IMR-90 (cell line): ENCODE measurements around the gene MTPN. TPM values are rescaled to one million over a fixed set of nuclear protein-coding genes. Genes with fewer than 3 reads are reported as not detected.

Source experiments
- ATAC-seq: fragments of 200-7000 bp; cut with Tn5 transposase; 2 replicates; pipeline ENCODE4 v1.9.1; 2020; ENCODE audit warnings: low read depth, mild to moderate bottlenecking, moderate library complexity
- BruUV-seq: library from RNA; stranded (reverse); fragments of 400-500 nt; replicated peaks from 2 replicates; lab custom pipeline; 2021; lab: Mats Ljungman, UMichigan
- CTCF ChIA-PET: fragments of 300-600 bp; formaldehyde crosslinking; extraction: SDS; loops from one replicate; lab custom pipeline; 2021; ENCODE audit warnings: antibody characterized with exemption; lab: Yijun Ruan, JAX
- POLR2A ChIA-PET: fragments of 300-600 bp; sonication (Branson Sonifier 250); formaldehyde crosslinking; loops from one replicate; lab custom pipeline; 2022; ENCODE audit warnings: antibody characterized with exemption; ENCODE audit not compliant: unreplicated experiment; lab: Charles Lee
- DNase-seq: peaks from one replicate; pipeline ENCODE4 v3.0.0; 2013
- H2AFZ ChIP-seq: replicated peaks from 2 replicates; pipeline ENCODE3; 2013; ENCODE audit warnings: low read length, mild to moderate bottlenecking; ENCODE audit not compliant: poor library complexity
- H2AK5ac ChIP-seq: 2 replicates; pipeline ENCODE4 v1.6.1; 2013; ENCODE audit warnings: low read depth, low read length, inconsistent platforms
- H2AK9ac ChIP-seq: replicated peaks from 2 replicates; pipeline ENCODE3; 2013; ENCODE audit warnings: mild to moderate bottlenecking, low read depth, low read length, moderate library complexity; ENCODE audit not compliant: poor library complexity
- H2BK120ac ChIP-seq: 2 replicates; pipeline ENCODE4 v1.6.1; 2013; ENCODE audit warnings: low read depth, low read length, inconsistent platforms
- H2BK15ac ChIP-seq: 3 replicates; pipeline ENCODE4 v1.6.1; 2013; ENCODE audit warnings: low read depth, low read length, inconsistent platforms
- H2BK20ac ChIP-seq: 2 replicates; pipeline ENCODE4 v1.6.1; 2013; ENCODE audit warnings: low read depth, mild to moderate bottlenecking, inconsistent platforms, low read length, moderate library complexity
- H2BK5ac ChIP-seq: 2 replicates; pipeline ENCODE4 v1.6.1; 2013; ENCODE audit warnings: mild to moderate bottlenecking, low read depth, low read length, inconsistent platforms; ENCODE audit not compliant: poor library complexity, severe bottlenecking
- H3K14ac ChIP-seq: replicated peaks from 2 replicates; pipeline ENCODE4 v1.6.1; 2013; ENCODE audit warnings: low read depth, low read length, inconsistent platforms
- H3K18ac ChIP-seq: 2 replicates; pipeline ENCODE4 v1.6.1; 2013; ENCODE audit warnings: low read depth, low read length, control low read depth
- H3K23ac ChIP-seq: 2 replicates; pipeline ENCODE4 v1.6.1; 2013; ENCODE audit warnings: low read depth, low read length, inconsistent platforms
- H3K27ac ChIP-seq: 2 replicates; pipeline ENCODE4 v1.5.1; 2013; ENCODE audit warnings: mild to moderate bottlenecking, control low read depth, low read length; ENCODE audit not compliant: insufficient read depth
- H3K27me3 ChIP-seq: 2 replicates; pipeline ENCODE4 v1.6.1; 2013; ENCODE audit warnings: low read length; ENCODE audit not compliant: control insufficient read depth, insufficient read depth
- H3K36me3 ChIP-seq: 2 replicates; pipeline ENCODE4 v1.6.1; 2013; ENCODE audit warnings: low read length, mixed read lengths; ENCODE audit not compliant: control insufficient read depth, insufficient read depth
- H3K4ac ChIP-seq: 2 replicates; pipeline ENCODE4 v1.6.1; 2013; ENCODE audit warnings: low read depth, low read length, inconsistent platforms
- H3K4me1 ChIP-seq: 2 replicates; pipeline ENCODE4 v1.6.1; 2013; ENCODE audit warnings: low read length, mixed read lengths; ENCODE audit not compliant: control insufficient read depth, insufficient read depth
- H3K4me2 ChIP-seq: 2 replicates; pipeline ENCODE4 v1.6.1; 2013; ENCODE audit warnings: low read depth, mild to moderate bottlenecking, control low read depth, low read length, moderate library complexity
- H3K4me3 ChIP-seq: 2 replicates; pipeline ENCODE4 v1.5.1; 2013; ENCODE audit warnings: low read depth, mild to moderate bottlenecking, control low read depth, low read length, moderate library complexity; ENCODE audit not compliant: insufficient read depth
- H3K56ac ChIP-seq: 2 replicates; pipeline ENCODE4 v1.6.1; 2013; ENCODE audit warnings: low read length, inconsistent platforms; ENCODE audit not compliant: insufficient read depth; ENCODE audit errors: extremely low read depth
- H3K79me1 ChIP-seq, 2 experiments: 2 replicates each; pipeline ENCODE4 v1.6.1; 2013; ENCODE audit warnings: low read length in 2 of 2, inconsistent platforms in 1 of 2, low read depth in 1 of 2
- H3K9ac ChIP-seq: 2 replicates; pipeline ENCODE4 v1.6.1; 2013; ENCODE audit warnings: low read depth, low read length, control low read depth
- H3K9me1 ChIP-seq: 2 replicates; pipeline ENCODE4 v1.6.1; 2013; ENCODE audit warnings: low read length, inconsistent platforms; ENCODE audit not compliant: insufficient read depth
- H3K9me3 ChIP-seq: 2 replicates; pipeline ENCODE4 v1.6.1; 2013; ENCODE audit warnings: low read length; ENCODE audit not compliant: control insufficient read depth, insufficient read depth
- H4K20me1 ChIP-seq: 2 replicates; pipeline ENCODE4 v1.6.1; 2013; ENCODE audit warnings: low read length, inconsistent platforms; ENCODE audit not compliant: insufficient read depth
- H4K5ac ChIP-seq: 2 replicates; pipeline ENCODE4 v1.6.1; 2013; ENCODE audit warnings: mild to moderate bottlenecking, low read depth, low read length, control low read depth
- H4K8ac ChIP-seq, 2 experiments: 2 replicates each; pipeline ENCODE4 v1.6.1; 2013; ENCODE audit warnings: low read depth in 2 of 2, low read length in 2 of 2, control low read depth in 1 of 2, inconsistent platforms in 1 of 2
- H4K91ac ChIP-seq: 2 replicates; pipeline ENCODE4 v1.6.1; 2013; ENCODE audit warnings: low read depth, low read length, inconsistent platforms; ENCODE audit not compliant: insufficient read depth
- BHLHE40 ChIP-seq: fragments of 150-350 bp; IDR thresholded peaks from 2 replicates; pipeline ENCODE4 v1.6.1; 2016; ENCODE audit warnings: mild to moderate bottlenecking, low read depth, low read length
- CEBPB ChIP-seq: IDR thresholded peaks from 2 replicates; pipeline ENCODE4 v1.6.1; 2012; ENCODE audit warnings: low read depth, low read length, improper control_type of control experiment
- CHD1 ChIP-seq: IDR thresholded peaks from 2 replicates; pipeline ENCODE4 v1.6.1; 2012; ENCODE audit warnings: low read depth, low read length, improper control_type of control experiment
- CTCF ChIP-seq: conservative IDR thresholded peaks from 2 replicates; pipeline ENCODE4 v1.5.1; 2012; ENCODE audit warnings: mild to moderate bottlenecking, low read depth, low read length, improper control_type of control experiment
- ELK1 ChIP-seq: fragments of 150-350 bp; IDR thresholded peaks from 2 replicates; pipeline ENCODE4 v1.6.1; 2016; ENCODE audit warnings: low read depth, mild to moderate bottlenecking, low read length, moderate library complexity, borderline replicate concordance
- FOS ChIP-seq: fragments of 150-350 bp; IDR thresholded peaks from 2 replicates; pipeline ENCODE4 v1.6.1; 2016; ENCODE audit warnings: low read depth, low read length
- MAFK ChIP-seq: IDR thresholded peaks from 2 replicates; pipeline ENCODE4 v1.6.1; 2012; ENCODE audit warnings: low read depth, low read length, improper control_type of control experiment
- MAZ ChIP-seq: IDR thresholded peaks from 2 replicates; pipeline ENCODE4 v1.6.1; 2012; ENCODE audit warnings: low read depth, mild to moderate bottlenecking, low read length, improper control_type of control experiment, moderate library complexity, borderline replicate concordance
- MXI1 ChIP-seq: IDR thresholded peaks from 2 replicates; pipeline ENCODE4 v1.6.1; 2012; ENCODE audit warnings: low read depth, mild to moderate bottlenecking, low read length, moderate library complexity, borderline replicate concordance
- NFE2L2 ChIP-seq: fragments of 150-350 bp; IDR thresholded peaks from 2 replicates; pipeline ENCODE4 v1.6.1; 2016; ENCODE audit warnings: low read depth, mild to moderate bottlenecking, low read length
- POLR2A ChIP-seq: IDR thresholded peaks from 2 replicates; pipeline ENCODE4 v1.6.1; 2012; ENCODE audit warnings: mild to moderate bottlenecking, low read depth, low read length
- RAD21 ChIP-seq: IDR thresholded peaks from 2 replicates; pipeline ENCODE4 v1.6.1; 2012; ENCODE audit warnings: low read length, improper control_type of control experiment
- RCOR1 ChIP-seq: IDR thresholded peaks from 2 replicates; pipeline ENCODE4 v1.6.1; 2012; ENCODE audit warnings: mild to moderate bottlenecking, low read length, improper control_type of control experiment; ENCODE audit not compliant: insufficient replicate concordance
- RFX5 ChIP-seq: IDR thresholded peaks from 2 replicates; pipeline ENCODE4 v1.8.0; 2012; ENCODE audit warnings: low read depth, mild to moderate bottlenecking, low read length, moderate library complexity
- SMC3 ChIP-seq: fragments of 150-350 bp; IDR thresholded peaks from 2 replicates; pipeline ENCODE4 v1.6.1; 2016; ENCODE audit warnings: low read depth, mild to moderate bottlenecking, antibody characterized with exemption, low read length, moderate library complexity
- USF2 ChIP-seq: fragments of 150-350 bp; IDR thresholded peaks from 2 replicates; pipeline ENCODE4 v1.6.1; 2017; ENCODE audit warnings: mild to moderate bottlenecking, antibody characterized with exemption, low read length, low read depth
- WGBS, 2 experiments: methylation state at CpG; one replicate each; pipeline versions ENCODE4 v1.1.5 to v1.1.7; 2013; ENCODE audit warnings: missing lambda C conversion rate in 2 of 2; ENCODE audit not compliant: insufficient read length in 1 of 2; ENCODE audit errors: extremely low coverage in 2 of 2; 5-methylcytosine and 5-hydroxymethylcytosine counted together
- dilution Hi-C: fragments of 300-500 bp; cut with HindIII; formaldehyde crosslinking; loops from one replicate; pipeline ENCODE4 v1.14.3; 2018; ENCODE audit warnings: low sequenced_read_pairs; ENCODE audit not compliant: unreplicated experiment
- in situ Hi-C: fragments of 300-500 bp; cut with MboI; formaldehyde crosslinking; loops from 3 replicates; pipeline ENCODE4 v1.14.3; 2019; ENCODE audit warnings: low sequenced_read_pairs, inconsistent platforms, mixed read lengths
- intact Hi-C: fragments of 100-400 bp; cut with micrococcal nuclease; formaldehyde crosslinking; loops from 2 replicates; pipeline ENCODE4 v1.10.0; 2022
- polyA plus RNA-seq, 3 experiments: library from polyadenylated mRNA; depleted of rRNA; stranded (reverse); fragments of >200 nt; gene quantifications; 2 replicates each; pipeline ENCODE4 v1.2.3, GENCODE V29; 2012; ENCODE audit warnings: low replicate concordance in 1 of 3
- total RNA-seq: library from RNA; depleted of rRNA; stranded (reverse); fragments of >200 nt; gene quantifications from 2 replicates; pipeline ENCODE4 v1.2.3, GENCODE V29; 2012

Gene MTPN
- total and polyA plus RNA-seq, 2 of the 4 experiments (the other 2 are of a cell fraction) = 58.8 to 94.4 TPM

- Histone ChIP-seq H3K9ac (no peak overlapping the region), H4K8ac (no peak overlapping the region), H3K18ac (no peak overlapping the region), H2AK5ac (peak overlapping the region; percentile 1; the same call in 1 of the 2 replicates), H2BK120ac (no peak overlapping the region), H2BK20ac (no peak overlapping the region), H3K4me3 (no peak overlapping the region), H2AK9ac (no peak overlapping the region), H3K14ac (0 out of 2 replicates have a peak overlapping the region, but pooled peaks have one; percentile 9), H4K20me1 (no peaks in the 10 kb centered on the region), H3K27me3 (no peaks in the 10 kb centered on the region), H3K36me3 (no peaks in the 10 kb centered on the region; the same call in 1 of the 2 replicates), H4K5ac (no peak overlapping the region), H3K4me1 (peaks cover 3% of the 10 kb centered on the region), H2BK5ac (no peak overlapping the region), H3K9me1 (peaks cover 13% of the 10 kb centered on the region), H3K9me3 (no peaks in the 10 kb centered on the region), H3K4ac (no peak overlapping the region), H3K79me1 (peaks cover 3 to 25% of the 10 kb centered on the region in 2 experiments; a peak in 2 of 4 replicates), H2BK15ac (no peak overlapping the region), H3K56ac (no peak overlapping the region), H3K4me2 (no peak overlapping the region), H2AFZ (no peak overlapping the region), H3K27ac (no peak overlapping the region), H4K91ac (no peak overlapping the region), H3K23ac (no peak overlapping the region)
- DNase-seq (peak; percentile 2), ATAC-seq (no peak; the same call in 1 of the 2 replicates)
- dilution Hi-C loops = no loop called here
- TF ChIP-seq CHD1 = no peak
- no peak for TF ChIP-seq FOS
- TF ChIP-seq CTCF = no peak
- TF ChIP-seq RFX5 = no peak
- no peak for TF ChIP-seq USF2
- no peak for TF ChIP-seq MAFK
- TF ChIP-seq MAZ = no peak
- TF ChIP-seq ELK1 = no peak
- TF ChIP-seq POLR2A = no peak
- TF ChIP-seq RCOR1 = no peak
- no peak for TF ChIP-seq RAD21
- TF ChIP-seq BHLHE40 = no peak
- TF ChIP-seq NFE2L2 = no peak
- TF ChIP-seq MXI1 = no peak
- TF ChIP-seq SMC3 = no peak
- no peak for TF ChIP-seq CEBPB
- intact Hi-C loops = loop anchor here (5.0 kb wide), 1 partner anchor 83 kb away; no protein-coding TSS in a partner anchor
- POLR2A ChIA-PET = no interaction called here
- no TSS peak for BruUV-seq
- no CpG with 5 or more reads among the region's 3 CpGs for WGBS, 2 experiments
- in situ Hi-C loops = no loop called here
- CTCF ChIA-PET = no interaction called here
These were observed 52.9 kb downstream of the MTPN start for GRCh38 chr7:135924302-135924701.
